GM19025 (cell line): ENCODE data around the gene PLXNB2.

Experiments
- ATAC-seq: cut with Tn5 transposase; IDR thresholded peaks from one replicate; pipeline ENCODE4 v1.9.1; 2021; ENCODE audit warnings: mild to moderate bottlenecking, low read depth, moderate library complexity; ENCODE audit not compliant: unreplicated experiment

Gene PLXNB2

GRCh38 chr22:50298937-50299784, 8.3 kb downstream of the PLXNB2 start:
- ATAC-seq, result no peak

GRCh38 chr22:50298266-50298637, 9.2 kb downstream of the PLXNB2 start:
- no peak for ATAC-seq

- no peak for ATAC-seq
Observed at GRCh38 chr22:50297510-50298265, 9.8 kb downstream of the PLXNB2 start.

- ATAC-seq, result no peak
Observed at GRCh38 chr22:50296658-50297490, 10.6 kb downstream of the PLXNB2 start.

GRCh38 chr22:50294319-50294656, 13.2 kb downstream of the PLXNB2 start:
- no peak for ATAC-seq

GRCh38 chr22:50293441-50294318, 13.8 kb downstream of the PLXNB2 start:
- ATAC-seq, result no peak

- ATAC-seq, result no peak
Observed at GRCh38 chr22:50292643-50293440, 14.6 kb downstream of the PLXNB2 start.

GRCh38 chr22:50289942-50290630, 17.4 kb downstream of the PLXNB2 start:
- no peak for ATAC-seq

GRCh38 chr22:50289151-50289941, 18.1 kb downstream of the PLXNB2 start:
- no peak for ATAC-seq

GRCh38 chr22:50287731-50288130, 19.7 kb downstream of the PLXNB2 start:
- ATAC-seq, result no peak

- ATAC-seq, result no peak
Observed at GRCh38 chr22:50286701-50287318, 20.6 kb downstream of the PLXNB2 start.

- ATAC-seq, result no peak
Observed at GRCh38 chr22:50286275-50286674, 21.2 kb downstream of the PLXNB2 start.

GRCh38 chr22:50285568-50286229, 21.7 kb downstream of the PLXNB2 start:
- ATAC-seq, result no peak

GRCh38 chr22:50284479-50284878, 23.0 kb downstream of the PLXNB2 start:
- no peak for ATAC-seq

GRCh38 chr22:50283821-50284220, 23.6 kb downstream of the PLXNB2 start:
- ATAC-seq, result no peak

- ATAC-seq, result no peak
Observed at GRCh38 chr22:50282361-50283155, 24.9 kb downstream of the PLXNB2 start.
